HL-60 (cell line): ENCODE measurements around the gene IRS2.
A peak's percentile ranks its signal among the peaks of the same experiment; 100 is the strongest.

Source experiments
- DNase-seq, 2 experiments: peaks; one replicate each; pipeline ENCODE4 v3.0.0-alpha.2; 2010 to 2020; ENCODE audit warnings: low read depth in 1 of 2, low spot score in 1 of 2
- H3K27ac ChIP-seq: fragments of 250-450 bp; sonication (Bioruptor Pico); replicated peaks from 2 replicates; pipeline ENCODE4 v1.5.1; 2020; ENCODE audit warnings: mild to moderate bottlenecking, moderate library complexity
- H3K27me3 ChIP-seq: fragments of 250-450 bp; sonication (Bioruptor Pico); 2 replicates; pipeline ENCODE4 v1.5.1; 2021; ENCODE audit warnings: mild to moderate bottlenecking, moderate library complexity; ENCODE audit not compliant: insufficient read depth, poor library complexity, severe bottlenecking
- H3K4me3 ChIP-seq: replicated peaks from 2 replicates; pipeline ENCODE4 v1.5.1; 2011; ENCODE audit warnings: mild to moderate bottlenecking, control low read depth, low read length; ENCODE audit not compliant: insufficient read depth
- GABPA ChIP-seq: IDR thresholded peaks from 2 replicates; pipeline ENCODE4 v1.6.1; 2012; ENCODE audit warnings: low read depth
- POLR2AphosphoS5 ChIP-seq: IDR thresholded peaks from 2 replicates; pipeline ENCODE4 v1.6.1; 2012; ENCODE audit warnings: low read depth
- SPI1 ChIP-seq: IDR thresholded peaks from 2 replicates; pipeline ENCODE4 v1.6.1; 2012; ENCODE audit warnings: low read depth, mild to moderate bottlenecking, borderline replicate concordance
- TF ChIP-seq, protein P1 (sequence below): IDR thresholded peaks from one replicate; pipeline ENCODE4 v1.5.1; 2011; ENCODE audit warnings: low read length, control low read depth, inconsistent platforms; ENCODE audit not compliant: insufficient read depth
- TF ChIP-seq, protein P2 (sequence below): IDR thresholded peaks from 2 replicates; pipeline ENCODE4 v1.6.1; 2012; ENCODE audit warnings: low read depth; ENCODE audit not compliant: insufficient replicate concordance

IRS2 gene

DNA sequence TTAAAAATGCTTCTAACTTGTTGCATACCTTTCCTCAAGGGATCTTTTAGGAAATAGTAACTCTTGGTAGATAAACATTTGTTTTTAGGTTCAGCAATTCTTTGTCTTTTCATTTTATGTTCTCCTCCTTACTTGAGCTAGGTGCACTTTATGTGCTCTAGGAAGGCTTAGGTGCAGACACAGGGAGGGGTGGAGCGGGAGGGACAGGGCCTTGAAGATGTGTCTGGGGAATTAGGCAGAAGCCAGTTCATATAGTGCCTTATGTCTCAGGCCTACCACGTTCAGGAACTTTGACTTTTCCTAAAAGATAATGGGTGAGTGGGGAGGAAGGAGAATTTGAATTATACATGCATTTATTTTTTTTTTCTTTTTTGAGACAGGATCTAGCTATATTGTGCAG, 37.7 kb downstream of the IRS2 start:
- TF ChIP-seq GABPA (no peak), POLR2AphosphoS5 (no peak), SPI1 (no peak)
- TF ChIP-seq, protein P1, sequence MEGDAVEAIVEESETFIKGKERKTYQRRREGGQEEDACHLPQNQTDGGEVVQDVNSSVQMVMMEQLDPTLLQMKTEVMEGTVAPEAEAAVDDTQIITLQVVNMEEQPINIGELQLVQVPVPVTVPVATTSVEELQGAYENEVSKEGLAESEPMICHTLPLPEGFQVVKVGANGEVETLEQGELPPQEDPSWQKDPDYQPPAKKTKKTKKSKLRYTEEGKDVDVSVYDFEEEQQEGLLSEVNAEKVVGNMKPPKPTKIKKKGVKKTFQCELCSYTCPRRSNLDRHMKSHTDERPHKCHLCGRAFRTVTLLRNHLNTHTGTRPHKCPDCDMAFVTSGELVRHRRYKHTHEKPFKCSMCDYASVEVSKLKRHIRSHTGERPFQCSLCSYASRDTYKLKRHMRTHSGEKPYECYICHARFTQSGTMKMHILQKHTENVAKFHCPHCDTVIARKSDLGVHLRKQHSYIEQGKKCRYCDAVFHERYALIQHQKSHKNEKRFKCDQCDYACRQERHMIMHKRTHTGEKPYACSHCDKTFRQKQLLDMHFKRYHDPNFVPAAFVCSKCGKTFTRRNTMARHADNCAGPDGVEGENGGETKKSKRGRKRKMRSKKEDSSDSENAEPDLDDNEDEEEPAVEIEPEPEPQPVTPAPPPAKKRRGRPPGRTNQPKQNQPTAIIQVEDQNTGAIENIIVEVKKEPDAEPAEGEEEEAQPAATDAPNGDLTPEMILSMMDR: no peak
- TF ChIP-seq, protein P2, sequence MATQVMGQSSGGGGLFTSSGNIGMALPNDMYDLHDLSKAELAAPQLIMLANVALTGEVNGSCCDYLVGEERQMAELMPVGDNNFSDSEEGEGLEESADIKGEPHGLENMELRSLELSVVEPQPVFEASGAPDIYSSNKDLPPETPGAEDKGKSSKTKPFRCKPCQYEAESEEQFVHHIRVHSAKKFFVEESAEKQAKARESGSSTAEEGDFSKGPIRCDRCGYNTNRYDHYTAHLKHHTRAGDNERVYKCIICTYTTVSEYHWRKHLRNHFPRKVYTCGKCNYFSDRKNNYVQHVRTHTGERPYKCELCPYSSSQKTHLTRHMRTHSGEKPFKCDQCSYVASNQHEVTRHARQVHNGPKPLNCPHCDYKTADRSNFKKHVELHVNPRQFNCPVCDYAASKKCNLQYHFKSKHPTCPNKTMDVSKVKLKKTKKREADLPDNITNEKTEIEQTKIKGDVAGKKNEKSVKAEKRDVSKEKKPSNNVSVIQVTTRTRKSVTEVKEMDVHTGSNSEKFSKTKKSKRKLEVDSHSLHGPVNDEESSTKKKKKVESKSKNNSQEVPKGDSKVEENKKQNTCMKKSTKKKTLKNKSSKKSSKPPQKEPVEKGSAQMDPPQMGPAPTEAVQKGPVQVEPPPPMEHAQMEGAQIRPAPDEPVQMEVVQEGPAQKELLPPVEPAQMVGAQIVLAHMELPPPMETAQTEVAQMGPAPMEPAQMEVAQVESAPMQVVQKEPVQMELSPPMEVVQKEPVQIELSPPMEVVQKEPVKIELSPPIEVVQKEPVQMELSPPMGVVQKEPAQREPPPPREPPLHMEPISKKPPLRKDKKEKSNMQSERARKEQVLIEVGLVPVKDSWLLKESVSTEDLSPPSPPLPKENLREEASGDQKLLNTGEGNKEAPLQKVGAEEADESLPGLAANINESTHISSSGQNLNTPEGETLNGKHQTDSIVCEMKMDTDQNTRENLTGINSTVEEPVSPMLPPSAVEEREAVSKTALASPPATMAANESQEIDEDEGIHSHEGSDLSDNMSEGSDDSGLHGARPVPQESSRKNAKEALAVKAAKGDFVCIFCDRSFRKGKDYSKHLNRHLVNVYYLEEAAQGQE: no peak
- Histone ChIP-seq H3K4me3 (no peak overlapping the region), H3K27me3 (no peaks in the 10 kb centered on the region), H3K27ac (no peak overlapping the region)
- no peak for DNase-seq

- H3K27me3 ChIP-seq: no peaks in the 10 kb centered on the region
- no peak overlapping the region for H3K4me3 ChIP-seq
- peak in 1 of 2 experiments; percentile 50 for DNase-seq
- no peak for TF ChIP-seq SPI1
- TF ChIP-seq, protein P1: no peak
- no peak for TF ChIP-seq POLR2AphosphoS5
- TF ChIP-seq, protein P2: no peak
- no peak for TF ChIP-seq GABPA
- no peak overlapping the region for H3K27ac ChIP-seq
Observed at GRCh38 chr13:109747524-109747923, 38.9 kb downstream of the IRS2 start.

DNA sequence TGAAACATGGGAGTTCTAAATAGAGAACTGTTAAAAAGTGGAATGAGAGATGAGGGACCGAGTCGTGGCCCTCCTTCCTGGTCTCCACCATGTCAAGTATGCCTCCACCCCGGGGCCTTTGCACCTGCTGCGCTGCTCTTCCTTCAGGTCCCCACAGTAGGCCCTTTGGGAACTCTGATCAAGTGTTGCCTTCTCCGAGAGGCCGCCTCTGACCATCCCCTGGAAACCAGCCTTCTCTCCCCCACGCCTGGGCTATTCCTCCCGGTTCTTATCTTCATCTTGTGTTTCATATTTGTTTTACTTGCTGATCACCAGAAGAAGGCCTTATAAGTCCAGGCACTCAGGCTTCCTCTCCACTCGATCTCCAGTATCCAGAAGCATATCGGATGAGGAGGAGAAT, 40.0 kb downstream of the IRS2 start:
- TF ChIP-seq GABPA (no peak), POLR2AphosphoS5 (no peak), SPI1 (no peak)
- TF ChIP-seq, protein P2: no peak
- TF ChIP-seq, protein P1: no peak
- DNase-seq: no peak
- Histone ChIP-seq H3K27me3 (no peaks in the 10 kb centered on the region), H3K27ac (no peak overlapping the region), H3K4me3 (no peak overlapping the region)
